Fibroblast of villous mesenchyme (primary cell): ENCODE data around the gene DHRS3. TPM values are rescaled to one million over a fixed set of nuclear protein-coding genes. Genes with fewer than 3 reads are reported as not detected.

ENCODE experiments used
- DNase-seq: peaks from one replicate; pipeline ENCODE4 v3.0.0-alpha.2; 2010; ENCODE audit warnings: low read depth
- H3K4me3 ChIP-seq: 2 replicates; pipeline ENCODE4 v1.5.1; 2011; ENCODE audit warnings: low read depth, mild to moderate bottlenecking, low read length
- total RNA-seq: library from RNA; depleted of rRNA; stranded (reverse); fragments of >200 nt; gene quantifications from 2 replicates; pipeline ENCODE4 v1.2.3, GENCODE V29; 2012
- TF ChIP-seq, protein P1 (sequence below): IDR thresholded peaks from 2 replicates; pipeline ENCODE4 v1.5.1; 2012; ENCODE audit warnings: low read depth, mild to moderate bottlenecking, low read length; ENCODE audit not compliant: insufficient read depth

Gene DHRS3
- total RNA-seq, 1 donor: 137 TPM

GRCh38 chr1:12616709-12617373, 1.2 kb downstream of the DHRS3 start:
- H3K4me3 ChIP-seq: peak overlapping the region; percentile 74
- peak; percentile 35 for DNase-seq
- TF ChIP-seq, protein P1, sequence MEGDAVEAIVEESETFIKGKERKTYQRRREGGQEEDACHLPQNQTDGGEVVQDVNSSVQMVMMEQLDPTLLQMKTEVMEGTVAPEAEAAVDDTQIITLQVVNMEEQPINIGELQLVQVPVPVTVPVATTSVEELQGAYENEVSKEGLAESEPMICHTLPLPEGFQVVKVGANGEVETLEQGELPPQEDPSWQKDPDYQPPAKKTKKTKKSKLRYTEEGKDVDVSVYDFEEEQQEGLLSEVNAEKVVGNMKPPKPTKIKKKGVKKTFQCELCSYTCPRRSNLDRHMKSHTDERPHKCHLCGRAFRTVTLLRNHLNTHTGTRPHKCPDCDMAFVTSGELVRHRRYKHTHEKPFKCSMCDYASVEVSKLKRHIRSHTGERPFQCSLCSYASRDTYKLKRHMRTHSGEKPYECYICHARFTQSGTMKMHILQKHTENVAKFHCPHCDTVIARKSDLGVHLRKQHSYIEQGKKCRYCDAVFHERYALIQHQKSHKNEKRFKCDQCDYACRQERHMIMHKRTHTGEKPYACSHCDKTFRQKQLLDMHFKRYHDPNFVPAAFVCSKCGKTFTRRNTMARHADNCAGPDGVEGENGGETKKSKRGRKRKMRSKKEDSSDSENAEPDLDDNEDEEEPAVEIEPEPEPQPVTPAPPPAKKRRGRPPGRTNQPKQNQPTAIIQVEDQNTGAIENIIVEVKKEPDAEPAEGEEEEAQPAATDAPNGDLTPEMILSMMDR: no peak

GRCh38 chr1:12615865-12616708, 1.9 kb downstream of the DHRS3 start:
- DNase-seq: peak; percentile 71
- H3K4me3 ChIP-seq: peak overlapping the region; percentile 74
- TF ChIP-seq, protein P1: no peak

DNA sequence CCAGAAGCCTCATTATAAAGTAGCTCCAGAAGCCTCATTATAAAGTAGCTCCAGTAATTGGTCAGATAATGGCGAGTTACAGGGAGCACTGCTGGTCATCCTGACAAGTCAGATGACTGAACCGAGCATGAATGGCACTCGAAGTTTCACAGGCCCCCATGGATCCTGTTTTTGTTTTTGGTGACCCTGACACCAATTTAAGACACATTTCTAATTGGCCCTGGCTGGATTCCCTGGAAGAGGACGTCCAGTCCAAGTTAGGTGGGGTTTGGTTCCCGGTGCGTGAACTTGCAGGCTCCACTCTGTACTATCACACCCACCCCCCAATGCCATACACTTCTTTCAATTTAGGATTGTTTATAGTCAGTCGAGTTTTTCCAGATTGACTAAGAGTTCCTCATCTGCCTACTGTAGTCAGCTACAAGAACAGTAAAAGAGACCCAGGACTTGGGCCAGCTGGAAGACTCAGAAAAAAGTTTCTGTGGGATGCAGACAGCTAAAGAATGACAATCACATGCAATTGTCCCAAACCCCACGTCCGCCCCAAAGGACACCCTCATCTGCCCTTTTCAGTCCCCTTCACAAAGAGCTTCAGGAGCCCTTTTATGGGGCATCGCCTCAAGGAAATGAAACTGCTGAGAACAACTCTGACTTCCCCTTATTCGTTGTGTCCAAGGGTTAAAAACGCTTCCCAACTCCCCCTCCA, 2.7 kb downstream of the DHRS3 start:
- peak; percentile 45 for DNase-seq
- TF ChIP-seq, protein P1: no peak
- H3K4me3 ChIP-seq: peak overlapping the region; percentile 74

DNA sequence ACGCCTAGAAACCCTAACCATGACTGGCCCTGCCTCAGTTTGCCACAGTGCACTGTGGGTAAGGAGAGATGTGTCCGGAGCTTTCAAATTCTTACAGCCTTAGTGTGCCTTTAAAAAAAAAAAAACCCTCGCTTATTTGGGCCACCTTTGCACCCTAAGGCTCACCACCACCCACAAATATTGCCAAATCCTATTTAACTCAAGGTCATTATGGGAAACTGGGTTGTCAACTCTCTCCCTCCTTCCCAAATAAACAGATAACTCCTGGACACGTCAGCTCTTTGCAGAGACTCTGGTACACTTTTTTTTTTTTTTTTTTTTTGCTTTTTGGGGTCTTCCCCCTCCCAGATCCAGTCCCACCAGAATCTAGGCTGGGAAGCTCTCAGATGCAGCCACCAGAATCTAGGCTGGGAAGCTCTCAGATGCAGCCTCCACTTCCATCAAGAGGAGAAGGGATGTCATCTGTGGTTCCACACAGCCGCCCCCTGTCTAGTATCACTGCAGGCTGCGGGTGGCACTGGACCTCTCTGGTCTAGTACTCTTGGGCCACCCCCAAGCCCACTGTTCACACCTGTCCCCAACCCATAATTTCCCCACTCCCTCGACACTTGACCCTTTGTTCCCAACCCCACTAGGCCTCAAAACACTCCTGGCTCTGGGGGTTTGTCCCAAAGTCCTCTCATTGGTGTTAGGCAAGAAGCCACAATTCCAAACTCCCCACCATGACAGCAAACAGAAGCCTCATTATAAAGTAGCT, 3.4 kb downstream of the DHRS3 start:
- peak; percentile 43 for DNase-seq
- TF ChIP-seq, protein P1: no peak
- peak overlapping the region; percentile 74 for H3K4me3 ChIP-seq

DNA sequence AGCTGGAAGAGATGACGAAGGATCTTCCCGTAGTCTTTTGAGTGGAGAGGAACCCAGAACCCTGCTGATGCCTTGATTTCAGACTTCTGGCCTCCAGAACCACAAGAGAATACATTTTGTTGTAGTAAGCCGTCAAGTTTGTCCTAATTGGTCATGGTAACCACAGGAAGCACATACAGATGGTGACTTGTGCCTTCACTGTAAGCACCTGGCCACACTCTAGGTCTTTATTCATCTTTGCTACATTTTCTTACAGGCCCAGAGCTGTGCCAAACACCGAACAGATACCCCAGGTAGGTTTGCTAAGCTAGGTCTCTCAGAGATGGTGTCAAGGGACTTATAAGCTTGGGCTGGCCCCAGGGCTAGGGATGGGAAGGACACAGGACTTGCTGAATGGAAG, 4.8 kb downstream of the DHRS3 start:
- TF ChIP-seq, protein P1: no peak
- no peak for DNase-seq
- no peak overlapping the region for H3K4me3 ChIP-seq

DNA sequence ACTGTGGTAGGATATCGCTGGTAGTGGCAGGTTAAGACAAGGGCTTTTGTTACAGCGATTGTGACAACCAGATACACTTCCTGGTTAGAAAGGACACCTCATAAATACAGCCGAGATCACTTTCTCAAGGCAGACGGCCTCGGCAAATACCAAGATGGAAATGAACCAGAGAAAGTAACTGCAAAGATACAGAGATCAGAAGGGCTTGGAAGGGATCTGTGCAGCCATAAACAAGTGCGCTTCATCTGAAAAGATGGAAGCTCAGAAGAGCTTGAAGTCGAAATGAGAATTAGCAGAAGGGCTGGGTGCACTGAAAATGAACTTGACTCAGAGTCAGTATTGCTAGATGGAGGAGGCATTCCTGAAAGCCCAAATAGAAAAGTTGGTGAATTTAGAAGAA, 7.1 kb downstream of the DHRS3 start:
- H3K4me3 ChIP-seq: no peak overlapping the region
- TF ChIP-seq, protein P1: no peak
- no peak for DNase-seq
